Measurements from ENCODE around the gene SLC30A1. TPM values are rescaled to one million over a fixed set of nuclear protein-coding genes. Genes with fewer than 3 reads are reported as not detected.

SLC30A1 gene
- total and polyA plus RNA-seq, 2 of the 13 experiments (the other 11 are each of a cell fraction or from before 2014, with no cell fraction given), result 5.9 to 24.4 TPM

DNA sequence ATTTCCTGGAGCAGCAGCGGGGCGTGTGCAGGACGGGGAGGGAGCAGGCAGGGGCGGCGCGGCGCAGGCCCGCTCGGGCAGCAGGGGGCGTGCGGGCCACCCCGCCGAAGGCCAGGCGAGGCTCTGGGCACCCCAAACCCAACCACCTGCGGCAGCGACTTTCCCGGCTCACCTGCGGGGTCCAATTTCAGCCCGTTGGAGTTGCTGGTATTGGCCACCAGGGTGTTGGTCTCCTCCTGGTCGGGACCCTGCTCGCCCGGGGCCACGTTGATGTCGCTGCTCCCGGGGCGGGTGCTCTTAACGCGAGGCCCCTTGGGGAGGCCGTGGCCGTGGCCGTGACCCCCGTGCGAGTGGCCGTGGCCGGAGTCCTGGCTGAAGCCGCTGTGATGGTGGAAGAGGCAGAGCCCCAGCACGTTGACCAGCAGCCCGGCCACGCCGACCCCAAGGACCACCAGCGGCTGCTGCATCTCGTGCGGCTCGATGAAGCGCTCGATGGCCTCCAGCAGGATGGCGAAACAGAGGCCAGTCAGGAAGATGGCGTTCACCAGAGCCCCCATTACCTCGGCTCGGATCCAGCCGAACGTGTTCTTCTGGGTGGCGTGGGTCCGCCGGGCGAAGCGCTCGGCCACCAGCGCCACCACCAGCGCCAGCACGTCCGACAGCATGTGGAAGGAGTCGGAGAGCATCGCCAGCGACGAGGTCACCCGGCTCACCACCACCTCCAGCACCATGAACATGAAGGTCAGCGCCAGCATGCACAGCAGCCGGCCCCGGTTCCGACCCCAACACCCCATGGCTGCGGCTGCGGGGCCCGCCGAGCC lies 932 bp downstream of the SLC30A1 start (continued):
- TF ChIP-seq, protein P1, sequence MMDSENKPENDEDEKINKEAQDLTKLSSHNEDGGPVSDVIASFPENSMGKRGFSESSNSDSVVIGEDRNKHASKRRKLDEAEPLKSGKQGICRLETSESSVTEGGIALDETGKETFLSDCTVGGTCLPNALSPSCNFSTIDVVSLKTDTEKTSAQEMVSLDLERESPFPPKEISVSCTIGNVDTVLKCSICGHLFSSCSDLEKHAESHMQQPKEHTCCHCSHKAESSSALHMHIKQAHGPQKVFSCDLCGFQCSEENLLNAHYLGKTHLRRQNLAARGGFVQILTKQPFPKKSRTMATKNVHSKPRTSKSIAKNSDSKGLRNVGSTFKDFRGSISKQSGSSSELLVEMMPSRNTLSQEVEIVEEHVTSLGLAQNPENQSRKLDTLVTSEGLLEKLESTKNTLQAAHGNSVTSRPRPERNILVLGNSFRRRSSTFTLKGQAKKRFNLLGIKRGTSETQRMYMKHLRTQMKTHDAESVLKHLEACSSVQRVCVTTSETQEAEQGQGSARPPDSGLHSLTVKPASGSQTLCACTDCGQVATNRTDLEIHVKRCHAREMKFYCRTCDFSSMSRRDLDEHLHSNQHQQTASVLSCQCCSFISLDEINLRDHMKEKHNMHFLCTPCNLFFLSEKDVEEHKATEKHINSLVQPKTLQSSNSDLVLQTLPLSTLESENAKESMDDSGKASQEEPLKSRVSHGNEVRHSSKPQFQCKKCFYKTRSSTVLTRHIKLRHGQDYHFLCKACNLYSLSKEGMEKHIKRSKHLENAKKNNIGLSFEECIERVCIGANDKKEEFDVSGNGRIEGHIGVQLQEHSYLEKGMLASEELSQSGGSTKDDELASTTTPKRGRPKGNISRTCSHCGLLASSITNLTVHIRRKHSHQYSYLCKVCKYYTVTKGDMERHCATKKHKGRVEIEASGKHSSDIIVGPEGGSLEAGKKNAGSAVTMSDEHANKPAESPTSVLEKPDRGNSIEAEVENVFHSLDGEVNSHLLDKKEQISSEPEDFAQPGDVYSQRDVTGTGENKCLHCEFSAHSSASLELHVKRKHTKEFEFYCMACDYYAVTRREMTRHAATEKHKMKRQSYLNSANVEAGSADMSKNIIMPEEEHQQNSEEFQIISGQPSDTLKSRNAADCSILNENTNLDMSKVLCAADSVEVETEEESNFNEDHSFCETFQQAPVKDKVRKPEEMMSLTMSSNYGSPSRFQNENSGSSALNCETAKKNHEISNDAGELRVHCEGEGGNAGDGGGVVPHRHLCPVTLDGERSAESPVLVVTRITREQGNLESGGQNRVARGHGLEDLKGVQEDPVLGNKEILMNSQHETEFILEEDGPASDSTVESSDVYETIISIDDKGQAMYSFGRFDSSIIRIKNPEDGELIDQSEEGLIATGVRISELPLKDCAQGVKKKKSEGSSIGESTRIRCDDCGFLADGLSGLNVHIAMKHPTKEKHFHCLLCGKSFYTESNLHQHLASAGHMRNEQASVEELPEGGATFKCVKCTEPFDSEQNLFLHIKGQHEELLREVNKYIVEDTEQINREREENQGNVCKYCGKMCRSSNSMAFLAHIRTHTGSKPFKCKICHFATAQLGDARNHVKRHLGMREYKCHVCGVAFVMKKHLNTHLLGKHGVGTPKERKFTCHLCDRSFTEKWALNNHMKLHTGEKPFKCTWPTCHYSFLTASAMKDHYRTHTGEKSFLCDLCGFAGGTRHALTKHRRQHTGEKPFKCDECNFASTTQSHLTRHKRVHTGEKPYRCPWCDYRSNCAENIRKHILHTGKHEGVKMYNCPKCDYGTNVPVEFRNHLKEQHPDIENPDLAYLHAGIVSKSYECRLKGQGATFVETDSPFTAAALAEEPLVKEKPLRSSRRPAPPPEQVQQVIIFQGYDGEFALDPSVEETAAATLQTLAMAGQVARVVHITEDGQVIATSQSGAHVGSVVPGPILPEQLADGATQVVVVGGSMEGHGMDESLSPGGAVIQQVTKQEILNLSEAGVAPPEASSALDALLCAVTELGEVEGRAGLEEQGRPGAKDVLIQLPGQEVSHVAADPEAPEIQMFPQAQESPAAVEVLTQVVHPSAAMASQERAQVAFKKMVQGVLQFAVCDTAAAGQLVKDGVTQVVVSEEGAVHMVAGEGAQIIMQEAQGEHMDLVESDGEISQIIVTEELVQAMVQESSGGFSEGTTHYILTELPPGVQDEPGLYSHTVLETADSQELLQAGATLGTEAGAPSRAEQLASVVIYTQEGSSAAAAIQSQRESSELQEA (CRISPR knock-in tag; IDR thresholded peaks at IDR 0.05; ENCODE audit: not compliant biosample characterization), result peak; percentile 38
- TF ChIP-seq, protein P2, sequence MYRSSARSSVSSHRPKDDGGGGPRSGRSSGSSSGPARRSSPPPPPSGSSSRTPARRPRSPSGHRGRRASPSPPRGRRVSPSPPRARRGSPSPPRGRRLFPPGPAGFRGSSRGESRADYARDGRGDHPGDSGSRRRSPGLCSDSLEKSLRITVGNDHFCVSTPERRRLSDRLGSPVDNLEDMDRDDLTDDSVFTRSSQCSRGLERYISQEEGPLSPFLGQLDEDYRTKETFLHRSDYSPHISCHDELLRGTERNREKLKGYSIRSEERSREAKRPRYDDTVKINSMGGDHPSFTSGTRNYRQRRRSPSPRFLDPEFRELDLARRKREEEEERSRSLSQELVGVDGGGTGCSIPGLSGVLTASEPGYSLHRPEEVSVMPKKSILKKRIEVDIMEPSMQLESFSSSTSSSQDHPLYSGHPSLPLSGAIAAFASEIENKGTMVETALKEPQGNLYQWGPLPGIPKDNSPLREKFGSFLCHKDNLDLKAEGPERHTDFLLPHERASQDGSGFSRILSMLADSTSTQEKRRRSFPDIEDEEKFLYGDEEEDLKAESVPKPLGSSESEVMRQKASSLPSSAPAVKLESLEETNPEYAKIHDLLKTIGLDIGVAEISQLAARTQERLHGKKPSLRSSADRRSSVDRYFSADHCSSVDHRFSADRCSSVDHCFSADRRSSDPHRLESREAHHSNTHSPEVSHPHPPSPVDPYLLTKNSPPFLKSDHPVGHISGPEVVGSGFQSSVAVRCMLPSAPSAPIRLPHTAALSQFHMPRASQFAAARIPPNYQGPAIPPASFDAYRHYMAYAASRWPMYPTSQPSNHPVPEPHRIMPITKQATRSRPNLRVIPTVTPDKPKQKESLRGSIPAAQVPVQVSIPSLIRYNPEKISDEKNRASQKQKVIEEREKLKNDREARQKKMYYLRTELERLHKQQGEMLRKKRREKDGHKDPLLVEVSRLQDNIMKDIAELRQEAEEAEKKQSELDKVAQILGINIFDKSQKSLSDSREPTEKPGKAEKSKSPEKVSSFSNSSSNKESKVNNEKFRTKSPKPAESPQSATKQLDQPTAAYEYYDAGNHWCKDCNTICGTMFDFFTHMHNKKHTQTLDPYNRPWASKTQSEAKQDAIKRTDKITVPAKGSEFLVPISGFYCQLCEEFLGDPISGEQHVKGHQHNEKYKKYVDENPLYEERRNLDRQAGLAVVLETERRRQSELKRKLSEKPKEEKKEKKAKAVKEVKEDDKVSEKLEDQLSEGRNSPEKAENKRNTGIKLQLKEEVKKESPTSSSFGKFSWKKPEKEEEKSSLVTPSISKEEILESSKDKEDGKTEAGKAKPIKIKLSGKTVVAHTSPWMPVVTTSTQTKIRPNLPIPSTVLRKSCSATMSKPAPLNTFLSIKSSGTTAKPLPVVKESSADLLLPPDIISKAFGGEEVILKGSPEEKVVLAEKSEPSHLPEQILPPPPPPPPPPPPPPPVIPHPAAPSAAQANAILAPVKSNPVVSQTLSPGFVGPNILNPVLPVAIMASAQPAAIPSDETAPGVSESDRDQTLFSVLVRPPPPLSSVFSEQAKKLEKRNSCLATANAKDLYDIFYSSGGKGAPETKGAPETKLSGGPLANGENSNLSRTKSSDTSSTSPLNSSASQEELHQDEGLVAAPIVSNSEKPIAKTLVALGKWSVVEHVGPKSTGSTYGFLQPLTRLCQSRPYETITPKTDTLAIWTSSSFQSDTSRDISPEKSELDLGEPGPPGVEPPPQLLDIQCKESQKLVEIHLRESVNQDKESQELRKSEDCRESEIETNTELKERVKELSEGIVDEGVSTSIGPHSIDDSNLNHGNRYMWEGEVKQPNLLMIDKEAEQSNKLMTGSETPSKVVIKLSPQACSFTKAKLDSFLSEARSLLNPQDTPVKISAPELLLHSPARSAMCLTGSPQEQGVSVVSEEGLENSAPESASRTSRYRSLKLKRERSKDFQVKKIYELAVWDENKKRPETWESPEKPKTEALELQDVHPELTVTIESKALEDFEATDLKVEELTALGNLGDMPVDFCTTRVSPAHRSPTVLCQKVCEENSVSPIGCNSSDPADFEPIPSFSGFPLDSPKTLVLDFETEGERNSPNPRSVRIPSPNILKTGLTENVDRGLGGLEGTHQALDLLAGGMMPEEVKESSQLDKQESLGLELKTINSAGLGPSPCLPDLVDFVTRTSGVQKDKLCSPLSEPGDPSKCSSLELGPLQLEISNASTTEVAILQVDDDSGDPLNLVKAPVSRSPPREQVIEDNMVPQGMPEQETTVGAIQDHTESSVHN (CRISPR knock-in tag; IDR thresholded peaks at IDR 0.05), result peak; percentile 87; the same call in 1 of the 2 replicates
- TF ChIP-seq MEIS1 (CRISPR knock-in tag; IDR thresholded peaks at IDR 0.05; ENCODE audit: borderline replicate concordance) (no peak), GZF1 (CRISPR knock-in tag; IDR thresholded peaks at IDR 0.05) (no peak), ZBTB1 (CRISPR knock-in tag; IDR thresholded peaks at IDR 0.05; ENCODE audit: borderline replicate concordance) (no peak), ZMYM2 (CRISPR knock-in tag; IDR thresholded peaks at IDR 0.05) (no peak), ZNF556 (CRISPR knock-in tag; IDR thresholded peaks at IDR 0.05; ENCODE audit: borderline replicate concordance) (peak; percentile 69; the same call in 1 of the 2 replicates)
- TF ChIP-seq, protein P3, sequence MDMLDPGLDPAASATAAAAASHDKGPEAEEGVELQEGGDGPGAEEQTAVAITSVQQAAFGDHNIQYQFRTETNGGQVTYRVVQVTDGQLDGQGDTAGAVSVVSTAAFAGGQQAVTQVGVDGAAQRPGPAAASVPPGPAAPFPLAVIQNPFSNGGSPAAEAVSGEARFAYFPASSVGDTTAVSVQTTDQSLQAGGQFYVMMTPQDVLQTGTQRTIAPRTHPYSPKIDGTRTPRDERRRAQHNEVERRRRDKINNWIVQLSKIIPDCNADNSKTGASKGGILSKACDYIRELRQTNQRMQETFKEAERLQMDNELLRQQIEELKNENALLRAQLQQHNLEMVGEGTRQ (IDR thresholded peaks at IDR 0.05; ENCODE audit: low read depth, low read length), result no peak
- TF ChIP-seq, protein P3 (CRISPR knock-in tag; IDR thresholded peaks at IDR 0.05; ENCODE audit: borderline replicate concordance), result no peak

Measured in HepG2 (cell line).